ENCODE measurements around the gene POP4. TPM values are rescaled to one million over a fixed set of nuclear protein-coding genes. Genes with fewer than 3 reads are reported as not detected.

The POP4 gene
- total RNA-seq, 1 experiment from 2014 or later: 75.0 TPM

- no peaks in the 10 kb centered on the region for H3K9me3 Mint-ChIP-seq (ENCODE audit: unreplicated experiment)
- intact Hi-C loops (cut with micrococcal nuclease; ENCODE audit: unreplicated experiment): no loop called here
- no peak for TF ChIP-seq CTCF (IDR thresholded peaks at IDR 0.05; ENCODE audit: insufficient read depth in 1 of 2, low read depth in 1 of 2, low read length in 1 of 2, severe bottlenecking in 1 of 2, unreplicated experiment in 1 of 2)
- no TSS peak for BruUV-seq (replicated peaks)
- Histone ChIP-seq H3K36me3 (ENCODE audit: control insufficient read depth, insufficient read depth, low read length) (no peaks in the 10 kb centered on the region), H3K4me1 (no peaks in the 10 kb centered on the region), H3K9me3 (no peaks in the 10 kb centered on the region), H3K27me3 (replicated peaks; ENCODE audit: control insufficient read depth, insufficient read depth, low read length) (no peaks in the 10 kb centered on the region; the same call in 1 of the 2 replicates), H3K4me3 (ENCODE audit: low read depth, low read length) (no peak overlapping the region)
- ChIA-PET CTCF (no interaction called here), POLR2A (no interaction called here)
- H3K4me3 Mint-ChIP-seq (ENCODE audit: unreplicated experiment): no peak overlapping the region
- H3K27ac Mint-ChIP-seq (ENCODE audit: unreplicated experiment): no peak overlapping the region
- no peaks in the 10 kb centered on the region for H3K36me3 Mint-ChIP-seq (ENCODE audit: insufficient read depth, unreplicated experiment)
- H3K27me3 Mint-ChIP-seq (ENCODE audit: insufficient read depth, unreplicated experiment): peaks cover 13% of the 10 kb centered on the region
- DNase-seq: no peak
- no peaks in the 10 kb centered on the region for H3K4me1 Mint-ChIP-seq (ENCODE audit: low read depth, unreplicated experiment)
Observed at GRCh38 chr19:29645491-29645867, 39.4 kb downstream of the POP4 start.

- no peaks in the 10 kb centered on the region; the same call in 1 of the 2 replicates for H3K27me3 ChIP-seq (replicated peaks; ENCODE audit: control insufficient read depth, insufficient read depth, low read length)
- Mint-ChIP-seq H3K9me3 (ENCODE audit: unreplicated experiment) (no peaks in the 10 kb centered on the region), H3K36me3 (ENCODE audit: insufficient read depth, unreplicated experiment) (no peaks in the 10 kb centered on the region), H3K4me3 (ENCODE audit: unreplicated experiment) (no peak overlapping the region), H3K4me1 (ENCODE audit: low read depth, unreplicated experiment) (no peaks in the 10 kb centered on the region), H3K27ac (ENCODE audit: unreplicated experiment) (no peak overlapping the region), H3K27me3 (ENCODE audit: insufficient read depth, unreplicated experiment) (peaks cover 13% of the 10 kb centered on the region)
- no peak overlapping the region for H3K4me3 ChIP-seq (ENCODE audit: low read depth, low read length)
- no peaks in the 10 kb centered on the region for H3K9me3 ChIP-seq
- H3K4me1 ChIP-seq: no peaks in the 10 kb centered on the region
- DNase-seq: no peak
- intact Hi-C loops (cut with micrococcal nuclease; ENCODE audit: unreplicated experiment): no loop called here
- ChIA-PET CTCF (no interaction called here), POLR2A (no interaction called here)
- no TSS peak for BruUV-seq (replicated peaks)
- no peak for TF ChIP-seq CTCF (IDR thresholded peaks at IDR 0.05; ENCODE audit: insufficient read depth in 1 of 2, low read depth in 1 of 2, low read length in 1 of 2, severe bottlenecking in 1 of 2, unreplicated experiment in 1 of 2)
- H3K36me3 ChIP-seq (ENCODE audit: control insufficient read depth, insufficient read depth, low read length): no peaks in the 10 kb centered on the region
Observed at GRCh38 chr19:29645911-29646310, 39.8 kb downstream of the POP4 start.

- BruUV-seq (replicated peaks): no TSS peak
- H3K27me3 Mint-ChIP-seq (ENCODE audit: insufficient read depth, unreplicated experiment): peaks cover 11% of the 10 kb centered on the region
- Histone ChIP-seq H3K9me3 (peaks cover 5% of the 10 kb centered on the region), H3K4me1 (no peaks in the 10 kb centered on the region), H3K4me3 (ENCODE audit: low read depth, low read length) (no peak overlapping the region), H3K36me3 (ENCODE audit: control insufficient read depth, insufficient read depth, low read length) (no peaks in the 10 kb centered on the region), H3K27me3 (replicated peaks; ENCODE audit: control insufficient read depth, insufficient read depth, low read length) (no peaks in the 10 kb centered on the region)
- no peak for TF ChIP-seq CTCF (IDR thresholded peaks at IDR 0.05; ENCODE audit: insufficient read depth in 1 of 2, low read depth in 1 of 2, low read length in 1 of 2, severe bottlenecking in 1 of 2, unreplicated experiment in 1 of 2)
- no peaks in the 10 kb centered on the region for H3K4me1 Mint-ChIP-seq (ENCODE audit: low read depth, unreplicated experiment)
- H3K36me3 Mint-ChIP-seq (ENCODE audit: insufficient read depth, unreplicated experiment): no peaks in the 10 kb centered on the region
- POLR2A ChIA-PET: no interaction called here
- H3K9me3 Mint-ChIP-seq (ENCODE audit: unreplicated experiment): no peaks in the 10 kb centered on the region
- no peak overlapping the region for H3K27ac Mint-ChIP-seq (ENCODE audit: unreplicated experiment)
- intact Hi-C loops (cut with micrococcal nuclease; ENCODE audit: unreplicated experiment): no loop called here
- CTCF ChIA-PET: no interaction called here
- no peak overlapping the region for H3K4me3 Mint-ChIP-seq (ENCODE audit: unreplicated experiment)
- no peak for DNase-seq
Observed at GRCh38 chr19:29650772-29651387, 44.8 kb downstream of the POP4 start.
